Measurements from ENCODE around the gene NUDT6. TPM values are rescaled to one million over a fixed set of nuclear protein-coding genes. Genes with fewer than 3 reads are reported as not detected.

Gene NUDT6
- total and polyA plus RNA-seq, 7 experiments from 2014 or later: 0.82 to 7.4 (median 2.4) TPM

DNA sequence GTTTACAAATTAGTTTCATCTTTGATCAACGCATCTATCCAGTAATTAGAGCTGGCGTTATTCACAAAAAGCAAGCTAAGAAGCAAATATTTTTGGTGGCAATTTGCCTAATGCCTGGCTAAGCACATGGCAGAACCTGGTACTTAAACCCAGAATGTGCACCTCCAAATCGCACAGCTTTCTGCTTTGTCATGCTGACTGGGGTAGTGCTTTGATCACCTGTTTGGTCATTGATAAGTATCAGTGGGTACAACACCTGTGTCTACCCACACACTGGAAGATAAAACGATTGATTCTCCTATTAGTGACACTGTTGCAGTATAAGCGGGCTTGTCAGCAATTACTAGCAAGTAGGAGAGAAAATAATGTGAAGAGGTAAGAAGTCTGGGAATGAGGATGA is 1.9 kb downstream of the NUDT6 start:
- no peaks in the 10 kb centered on the region for H3K27me3 Mint-ChIP-seq
- ChIA-PET POLR2A (no interaction called here), CTCF (interaction anchor here (0.8 to 1.7 kb wide), 2 partner anchors 12 to 162 kb away, joined by 5 read pairs; no protein-coding TSS in a partner anchor)
- peaks cover 0 to 2% (median 0%) of the 10 kb centered on the region in 11 donors for H3K9me3 Mint-ChIP-seq
- DNase-seq (no peak), ATAC-seq (no peak)
- H3K27ac Mint-ChIP-seq: peak overlapping the region in 1 of 9 donors; percentile 22
- no peak overlapping the region for H3K4me3 ChIP-seq (ENCODE audit: low read length)
- H3K4me3 Mint-ChIP-seq: peak overlapping the region in 6 of 10 donors; percentile 1 to 81 (median 51)
- H3K27me3 ChIP-seq (ENCODE audit: control insufficient read depth in 2 of 2, insufficient read depth in 2 of 2, low read length in 2 of 2): no peaks in the 10 kb centered on the region
- no peak overlapping the region for H3K27ac ChIP-seq (ENCODE audit: low read depth, low read length)
- no peaks in the 10 kb centered on the region for H3K9me3 ChIP-seq (ENCODE audit: control insufficient read depth in 2 of 3, low read length in 3 of 3)
- intact Hi-C loops (cut with micrococcal nuclease): loop anchor here (5.0 to 10.0 kb wide), 6 partner anchors 93 to 1792 kb away; partner anchors contain the start of genes ANKRD50 (in 1 of the 2), FGF2 (in 1 of the 2) and IL2 (in 1 of the 2)
- peaks cover 0 to 8% (median 0%) of the 10 kb centered on the region in 3 experiments for H3K36me3 ChIP-seq (ENCODE audit: control insufficient read depth in 2 of 3, insufficient read depth in 3 of 3, low read length in 3 of 3)
- H3K4me1 ChIP-seq (ENCODE audit: control insufficient read depth in 2 of 2, insufficient read depth in 2 of 2, low read length in 2 of 2): peaks cover 11 to 12% of the 10 kb centered on the region in 2 donors
- peaks cover 0 to 8% (median 4%) of the 10 kb centered on the region in 5 donors for H3K36me3 Mint-ChIP-seq
- H3K4me1 Mint-ChIP-seq: peaks cover 0 to 23% (median 0%) of the 10 kb centered on the region in 7 donors

DNA sequence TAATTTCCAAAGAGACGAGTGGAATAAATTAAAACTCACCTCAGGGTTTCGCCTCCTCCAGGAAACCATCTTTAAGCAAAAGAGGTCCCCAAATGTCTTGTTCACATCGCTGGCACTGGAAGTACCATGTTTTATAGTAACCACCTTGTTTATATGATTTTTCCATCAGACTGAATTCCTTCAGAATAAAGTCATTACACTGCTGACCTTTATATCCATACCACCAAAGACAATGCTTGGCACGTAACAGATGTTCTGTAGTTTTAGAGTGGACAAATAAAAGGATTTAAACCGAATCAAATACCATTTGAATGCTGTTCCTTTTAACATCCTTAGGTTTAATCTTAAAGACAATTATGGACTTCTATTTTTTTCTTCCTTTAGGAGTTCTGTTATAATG is 4.7 kb downstream of the NUDT6 start:
- ChIA-PET CTCF (no interaction called here), POLR2A (no interaction called here)
- H3K27me3 ChIP-seq (ENCODE audit: control insufficient read depth in 2 of 2, insufficient read depth in 2 of 2, low read length in 2 of 2): no peaks in the 10 kb centered on the region
- no peaks in the 10 kb centered on the region for H3K9me3 ChIP-seq (ENCODE audit: control insufficient read depth in 2 of 3, low read length in 3 of 3)
- Mint-ChIP-seq H3K36me3 (peaks cover 0 to 14% (median 8%) of the 10 kb centered on the region in 5 donors), H3K27me3 (no peaks in the 10 kb centered on the region), H3K27ac (no peak overlapping the region), H3K4me1 (peaks cover 0 to 21% (median 0%) of the 10 kb centered on the region in 7 donors), H3K4me3 (no peak overlapping the region), H3K9me3 (no peaks in the 10 kb centered on the region)
- DNase-seq: no peak
- ATAC-seq: no peak
- no peak overlapping the region for H3K4me3 ChIP-seq (ENCODE audit: low read length)
- H3K27ac ChIP-seq (ENCODE audit: low read depth, low read length): no peak overlapping the region
- intact Hi-C loops (cut with micrococcal nuclease): no loop called here
- no peaks in the 10 kb centered on the region for H3K4me1 ChIP-seq (ENCODE audit: control insufficient read depth in 2 of 2, insufficient read depth in 2 of 2, low read length in 2 of 2)
- peaks cover 0 to 8% (median 0%) of the 10 kb centered on the region in 3 experiments for H3K36me3 ChIP-seq (ENCODE audit: control insufficient read depth in 2 of 3, insufficient read depth in 3 of 3, low read length in 3 of 3)

DNA sequence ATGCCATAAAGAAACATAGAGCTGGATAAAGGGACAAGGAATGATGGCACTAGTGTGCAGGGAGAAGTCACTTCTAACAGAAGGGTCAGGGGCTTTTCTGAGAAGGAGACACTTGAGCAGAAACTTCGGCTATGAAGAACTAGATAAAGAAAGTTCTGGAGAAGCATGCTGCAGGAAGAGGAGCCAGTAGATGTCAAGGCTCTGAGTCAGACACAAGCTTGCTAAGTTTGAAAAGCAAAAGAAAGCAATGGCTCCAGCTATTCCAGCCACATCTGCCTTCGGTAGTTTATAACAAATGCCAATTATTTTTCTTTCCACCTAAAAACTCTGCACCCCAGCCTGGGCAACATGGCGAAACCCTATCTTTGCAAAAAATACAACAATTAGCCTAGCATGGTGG is 7.5 kb downstream of the NUDT6 start:
- Histone ChIP-seq H3K36me3 (ENCODE audit: control insufficient read depth in 2 of 3, insufficient read depth in 3 of 3, low read length in 3 of 3) (no peaks in the 10 kb centered on the region), H3K4me3 (ENCODE audit: low read length) (no peak overlapping the region), H3K27ac (ENCODE audit: low read depth, low read length) (no peak overlapping the region), H3K4me1 (ENCODE audit: control insufficient read depth in 2 of 2, insufficient read depth in 2 of 2, low read length in 2 of 2) (no peaks in the 10 kb centered on the region), H3K27me3 (ENCODE audit: control insufficient read depth in 2 of 2, insufficient read depth in 2 of 2, low read length in 2 of 2) (no peaks in the 10 kb centered on the region), H3K9me3 (ENCODE audit: control insufficient read depth in 2 of 3, low read length in 3 of 3) (no peaks in the 10 kb centered on the region)
- ChIA-PET POLR2A (no interaction called here), CTCF (interaction anchor here (0.9 kb wide), 1 partner anchor 157 kb away, joined by 3 read pairs; no protein-coding TSS in a partner anchor)
- DNase-seq (no peak), ATAC-seq (no peak)
- H3K27ac Mint-ChIP-seq: no peak overlapping the region
- peaks cover 0 to 21% (median 12%) of the 10 kb centered on the region in 5 donors for H3K36me3 Mint-ChIP-seq
- no peak overlapping the region for H3K4me3 Mint-ChIP-seq
- no peaks in the 10 kb centered on the region for H3K9me3 Mint-ChIP-seq
- intact Hi-C loops (cut with micrococcal nuclease): loop anchor here in 1 of 2 donors (1.0 kb wide), 1 partner anchor 157 kb away; no protein-coding TSS in a partner anchor
- H3K4me1 Mint-ChIP-seq: peaks cover 0 to 11% (median 0%) of the 10 kb centered on the region in 7 donors
- no peaks in the 10 kb centered on the region for H3K27me3 Mint-ChIP-seq

GRCh38 chr4:122914292-122914904 is 8.0 kb downstream of the NUDT6 start:
- Mint-ChIP-seq H3K27ac (no peak overlapping the region), H3K9me3 (no peaks in the 10 kb centered on the region), H3K27me3 (no peaks in the 10 kb centered on the region), H3K36me3 (peaks cover 0 to 18% (median 12%) of the 10 kb centered on the region in 5 donors), H3K4me1 (peaks cover 0 to 5% (median 0%) of the 10 kb centered on the region in 7 donors), H3K4me3 (no peak overlapping the region)
- intact Hi-C loops (cut with micrococcal nuclease): loop anchor here in 1 of 2 donors (1.0 kb wide), 1 partner anchor 156 kb away; no protein-coding TSS in a partner anchor
- ChIA-PET CTCF (interaction anchor here (0.9 kb wide), 1 partner anchor 156 kb away, joined by 3 read pairs; no protein-coding TSS in a partner anchor), POLR2A (no interaction called here)
- H3K27me3 ChIP-seq (ENCODE audit: control insufficient read depth in 2 of 2, insufficient read depth in 2 of 2, low read length in 2 of 2): no peaks in the 10 kb centered on the region
- peak in 3 of 9 donors; percentile 11 to 46 (median 12) for DNase-seq
- H3K4me1 ChIP-seq (ENCODE audit: control insufficient read depth in 2 of 2, insufficient read depth in 2 of 2, low read length in 2 of 2): no peaks in the 10 kb centered on the region
- no peaks in the 10 kb centered on the region for H3K9me3 ChIP-seq (ENCODE audit: control insufficient read depth in 2 of 3, low read length in 3 of 3)
- peak; percentile 78 for ATAC-seq
- H3K36me3 ChIP-seq (ENCODE audit: control insufficient read depth in 2 of 3, insufficient read depth in 3 of 3, low read length in 3 of 3): no peaks in the 10 kb centered on the region
- H3K27ac ChIP-seq (ENCODE audit: low read depth, low read length): no peak overlapping the region
- H3K4me3 ChIP-seq (ENCODE audit: low read length): no peak overlapping the region

GRCh38 chr4:122912810-122913575 is 9.4 kb downstream of the NUDT6 start:
- H3K9me3 Mint-ChIP-seq: no peaks in the 10 kb centered on the region
- POLR2A ChIA-PET: no interaction called here
- H3K36me3 Mint-ChIP-seq: peaks cover 0 to 25% (median 19%) of the 10 kb centered on the region in 5 donors
- no peak for ATAC-seq
- H3K4me3 ChIP-seq (ENCODE audit: low read length): no peak overlapping the region
- no peak overlapping the region for H3K4me3 Mint-ChIP-seq
- H3K27me3 Mint-ChIP-seq: no peaks in the 10 kb centered on the region
- H3K4me1 ChIP-seq (ENCODE audit: control insufficient read depth in 2 of 2, insufficient read depth in 2 of 2, low read length in 2 of 2): no peaks in the 10 kb centered on the region
- no peaks in the 10 kb centered on the region for H3K36me3 ChIP-seq (ENCODE audit: control insufficient read depth in 2 of 3, insufficient read depth in 3 of 3, low read length in 3 of 3)
- no peak overlapping the region for H3K27ac ChIP-seq (ENCODE audit: low read depth, low read length)
- no peak overlapping the region for H3K27ac Mint-ChIP-seq
- no peaks in the 10 kb centered on the region for H3K27me3 ChIP-seq (ENCODE audit: control insufficient read depth in 2 of 2, insufficient read depth in 2 of 2, low read length in 2 of 2)
- intact Hi-C loops (cut with micrococcal nuclease): no loop called here
- H3K4me1 Mint-ChIP-seq: no peaks in the 10 kb centered on the region
- H3K9me3 ChIP-seq (ENCODE audit: control insufficient read depth in 2 of 3, low read length in 3 of 3): no peaks in the 10 kb centered on the region
- DNase-seq: no peak
- CTCF ChIA-PET: no interaction called here

DNA sequence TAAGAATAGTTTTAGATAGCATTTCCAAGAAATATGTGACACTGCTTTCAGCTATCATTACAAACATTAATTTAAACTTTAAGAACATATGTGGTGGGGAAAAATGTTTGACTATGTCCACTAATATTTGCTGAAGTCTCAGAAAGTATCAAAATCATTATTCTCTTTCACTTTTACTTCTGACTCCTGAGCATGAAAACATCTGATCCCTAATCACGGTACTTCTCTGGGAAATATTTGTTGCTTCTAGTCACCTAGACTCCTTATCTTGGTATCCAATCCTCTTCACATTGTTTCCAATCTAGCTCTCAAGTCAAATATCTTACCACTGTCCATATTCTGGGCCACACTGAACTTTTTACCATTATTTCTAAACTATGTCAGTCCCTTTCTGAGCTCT is 10.8 kb downstream of the NUDT6 start:
- H3K4me1 Mint-ChIP-seq: no peaks in the 10 kb centered on the region

More for the DNA sequence above, 10.8 kb downstream of the NUDT6 start:
- Histone ChIP-seq H3K4me1 (ENCODE audit: control insufficient read depth in 2 of 2, insufficient read depth in 2 of 2, low read length in 2 of 2) (no peaks in the 10 kb centered on the region), H3K36me3 (ENCODE audit: control insufficient read depth in 2 of 3, insufficient read depth in 3 of 3, low read length in 3 of 3) (no peaks in the 10 kb centered on the region), H3K9me3 (ENCODE audit: control insufficient read depth in 2 of 3, low read length in 3 of 3) (no peaks in the 10 kb centered on the region), H3K4me3 (ENCODE audit: low read length) (no peak overlapping the region), H3K27ac (ENCODE audit: low read depth, low read length) (no peak overlapping the region), H3K27me3 (ENCODE audit: control insufficient read depth in 2 of 2, insufficient read depth in 2 of 2, low read length in 2 of 2) (no peaks in the 10 kb centered on the region)
- no peaks in the 10 kb centered on the region for H3K9me3 Mint-ChIP-seq
- H3K27me3 Mint-ChIP-seq: no peaks in the 10 kb centered on the region
- no peak for DNase-seq
- intact Hi-C loops (cut with micrococcal nuclease): no loop called here
- H3K27ac Mint-ChIP-seq: no peak overlapping the region
- no peak overlapping the region for H3K4me3 Mint-ChIP-seq
- POLR2A ChIA-PET: no interaction called here
- peaks cover 0 to 23% (median 18%) of the 10 kb centered on the region in 5 donors for H3K36me3 Mint-ChIP-seq
- CTCF ChIA-PET: interaction anchor here (0.7 kb wide), 1 partner anchor 12 kb away, joined by 3 read pairs; no protein-coding TSS in a partner anchor
- no peak for ATAC-seq

Data from naive thymus-derived CD4-positive, alpha-beta T cell (primary cell).